ENCODE measurements around the gene ITPA. TPM values are rescaled to one million over a fixed set of nuclear protein-coding genes. Genes with fewer than 3 reads are reported as not detected.

ITPA gene
- total and polyA plus RNA-seq, 2 of the 13 experiments (the other 11 are each of a cell fraction or from before 2014, with no cell fraction given): 60.1 to 103 TPM

DNA sequence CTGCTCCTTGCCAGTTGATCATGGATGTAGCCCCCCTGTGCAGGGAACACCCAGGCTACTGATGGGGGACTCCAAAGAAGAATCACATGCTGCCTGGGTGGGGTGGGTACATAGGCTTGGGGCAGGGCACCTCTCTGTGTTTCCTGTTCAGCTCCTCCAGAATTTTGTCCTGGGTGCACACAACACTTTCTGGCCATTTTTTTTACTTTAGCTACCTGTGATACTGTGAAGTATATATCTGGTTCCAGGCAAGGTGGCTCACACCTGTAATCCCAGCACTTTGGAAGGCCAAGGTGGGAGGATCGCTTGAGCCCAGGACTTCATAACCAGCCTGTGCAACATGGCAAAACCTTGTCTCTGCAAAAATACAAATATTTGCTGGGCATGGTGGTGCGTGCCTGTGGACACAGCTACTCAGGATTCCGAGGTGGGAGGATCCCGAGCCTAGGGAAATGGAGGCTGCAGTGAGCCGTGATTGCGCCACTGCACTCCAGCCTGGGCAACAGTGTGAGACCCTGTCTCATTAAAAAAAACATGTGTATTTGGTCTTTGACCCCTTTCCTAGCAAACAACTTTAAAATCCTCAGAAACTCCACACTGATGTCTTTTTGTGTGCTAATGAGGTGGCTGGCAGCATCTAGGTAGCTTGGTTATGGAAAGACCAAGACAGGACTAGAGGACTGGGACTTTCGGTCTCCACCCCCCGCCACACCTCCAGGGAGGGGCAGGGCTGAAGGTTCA lies 15.6 kb downstream of the ITPA start (continued):
- TF ChIP-seq, protein P1, sequence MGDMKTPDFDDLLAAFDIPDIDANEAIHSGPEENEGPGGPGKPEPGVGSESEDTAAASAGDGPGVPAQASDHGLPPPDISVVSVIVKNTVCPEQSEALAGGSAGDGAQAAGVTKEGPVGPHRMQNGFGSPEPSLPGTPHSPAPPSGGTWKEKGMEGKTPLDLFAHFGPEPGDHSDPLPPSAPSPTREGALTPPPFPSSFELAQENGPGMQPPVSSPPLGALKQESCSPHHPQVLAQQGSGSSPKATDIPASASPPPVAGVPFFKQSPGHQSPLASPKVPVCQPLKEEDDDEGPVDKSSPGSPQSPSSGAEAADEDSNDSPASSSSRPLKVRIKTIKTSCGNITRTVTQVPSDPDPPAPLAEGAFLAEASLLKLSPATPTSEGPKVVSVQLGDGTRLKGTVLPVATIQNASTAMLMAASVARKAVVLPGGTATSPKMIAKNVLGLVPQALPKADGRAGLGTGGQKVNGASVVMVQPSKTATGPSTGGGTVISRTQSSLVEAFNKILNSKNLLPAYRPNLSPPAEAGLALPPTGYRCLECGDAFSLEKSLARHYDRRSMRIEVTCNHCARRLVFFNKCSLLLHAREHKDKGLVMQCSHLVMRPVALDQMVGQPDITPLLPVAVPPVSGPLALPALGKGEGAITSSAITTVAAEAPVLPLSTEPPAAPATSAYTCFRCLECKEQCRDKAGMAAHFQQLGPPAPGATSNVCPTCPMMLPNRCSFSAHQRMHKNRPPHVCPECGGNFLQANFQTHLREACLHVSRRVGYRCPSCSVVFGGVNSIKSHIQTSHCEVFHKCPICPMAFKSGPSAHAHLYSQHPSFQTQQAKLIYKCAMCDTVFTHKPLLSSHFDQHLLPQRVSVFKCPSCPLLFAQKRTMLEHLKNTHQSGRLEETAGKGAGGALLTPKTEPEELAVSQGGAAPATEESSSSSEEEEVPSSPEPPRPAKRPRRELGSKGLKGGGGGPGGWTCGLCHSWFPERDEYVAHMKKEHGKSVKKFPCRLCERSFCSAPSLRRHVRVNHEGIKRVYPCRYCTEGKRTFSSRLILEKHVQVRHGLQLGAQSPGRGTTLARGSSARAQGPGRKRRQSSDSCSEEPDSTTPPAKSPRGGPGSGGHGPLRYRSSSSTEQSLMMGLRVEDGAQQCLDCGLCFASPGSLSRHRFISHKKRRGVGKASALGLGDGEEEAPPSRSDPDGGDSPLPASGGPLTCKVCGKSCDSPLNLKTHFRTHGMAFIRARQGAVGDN (CRISPR knock-in tag; IDR thresholded peaks at IDR 0.05): peak; percentile 83
- TF ChIP-seq EP300 (IDR thresholded peaks at IDR 0.05; ENCODE audit: low read depth in 2 of 2, low read length in 2 of 2) (peak in 1 of 2 experiments; percentile 70; a peak in 1 of 4 replicates), EP300 (CRISPR knock-in tag; IDR thresholded peaks at IDR 0.05; ENCODE audit: borderline replicate concordance) (peak; percentile 71), ZNF550 (CRISPR knock-in tag; IDR thresholded peaks at IDR 0.05; ENCODE audit: borderline replicate concordance) (peak; percentile 28; the same call in 1 of the 2 replicates), RBAK (CRISPR knock-in tag; IDR thresholded peaks at IDR 0.05) (no peak), GTF2F1 (IDR thresholded peaks at IDR 0.05; ENCODE audit: low read length) (no peak), RFXANK (CRISPR knock-in tag; IDR thresholded peaks at IDR 0.05) (peak; percentile 24; the same call in 1 of the 2 replicates), DR1 (CRISPR knock-in tag; IDR thresholded peaks at IDR 0.05) (no peak), CBX5 (CRISPR knock-in tag; IDR thresholded peaks at IDR 0.05; ENCODE audit: borderline replicate concordance) (peak; percentile 81), TARDBP (CRISPR knock-in tag; IDR thresholded peaks at IDR 0.05) (peak; percentile 76), POGZ (CRISPR knock-in tag; IDR thresholded peaks at IDR 0.05) (peak; percentile 86), NR3C1 (CRISPR knock-in tag; IDR thresholded peaks at IDR 0.05) (no peak), ZNF292 (CRISPR knock-in tag; IDR thresholded peaks at IDR 0.05; ENCODE audit: borderline replicate concordance, low read depth) (peak; percentile 68; the same call in 1 of the 2 replicates), ZFP36L2 (CRISPR knock-in tag; IDR thresholded peaks at IDR 0.05) (no peak), ARNT (IDR thresholded peaks at IDR 0.05) (no peak), ATAD3A (CRISPR knock-in tag; IDR thresholded peaks at IDR 0.05) (no peak)
- TF ChIP-seq, protein P2, sequence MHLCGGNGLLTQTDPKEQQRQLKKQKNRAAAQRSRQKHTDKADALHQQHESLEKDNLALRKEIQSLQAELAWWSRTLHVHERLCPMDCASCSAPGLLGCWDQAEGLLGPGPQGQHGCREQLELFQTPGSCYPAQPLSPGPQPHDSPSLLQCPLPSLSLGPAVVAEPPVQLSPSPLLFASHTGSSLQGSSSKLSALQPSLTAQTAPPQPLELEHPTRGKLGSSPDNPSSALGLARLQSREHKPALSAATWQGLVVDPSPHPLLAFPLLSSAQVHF (CRISPR knock-in tag; IDR thresholded peaks at IDR 0.05): no peak
- TF ChIP-seq, protein P3, sequence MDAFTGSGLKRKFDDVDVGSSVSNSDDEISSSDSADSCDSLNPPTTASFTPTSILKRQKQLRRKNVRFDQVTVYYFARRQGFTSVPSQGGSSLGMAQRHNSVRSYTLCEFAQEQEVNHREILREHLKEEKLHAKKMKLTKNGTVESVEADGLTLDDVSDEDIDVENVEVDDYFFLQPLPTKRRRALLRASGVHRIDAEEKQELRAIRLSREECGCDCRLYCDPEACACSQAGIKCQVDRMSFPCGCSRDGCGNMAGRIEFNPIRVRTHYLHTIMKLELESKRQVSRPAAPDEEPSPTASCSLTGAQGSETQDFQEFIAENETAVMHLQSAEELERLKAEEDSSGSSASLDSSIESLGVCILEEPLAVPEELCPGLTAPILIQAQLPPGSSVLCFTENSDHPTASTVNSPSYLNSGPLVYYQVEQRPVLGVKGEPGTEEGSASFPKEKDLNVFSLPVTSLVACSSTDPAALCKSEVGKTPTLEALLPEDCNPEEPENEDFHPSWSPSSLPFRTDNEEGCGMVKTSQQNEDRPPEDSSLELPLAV (CRISPR knock-in tag; conservative IDR thresholded peaks at IDR 0.05; ENCODE audit: low read depth): no peak
- TF ChIP-seq, protein P4, sequence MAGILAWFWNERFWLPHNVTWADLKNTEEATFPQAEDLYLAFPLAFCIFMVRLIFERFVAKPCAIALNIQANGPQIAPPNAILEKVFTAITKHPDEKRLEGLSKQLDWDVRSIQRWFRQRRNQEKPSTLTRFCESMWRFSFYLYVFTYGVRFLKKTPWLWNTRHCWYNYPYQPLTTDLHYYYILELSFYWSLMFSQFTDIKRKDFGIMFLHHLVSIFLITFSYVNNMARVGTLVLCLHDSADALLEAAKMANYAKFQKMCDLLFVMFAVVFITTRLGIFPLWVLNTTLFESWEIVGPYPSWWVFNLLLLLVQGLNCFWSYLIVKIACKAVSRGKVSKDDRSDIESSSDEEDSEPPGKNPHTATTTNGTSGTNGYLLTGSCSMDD (CRISPR knock-in tag; IDR thresholded peaks at IDR 0.05): no peak
- TF ChIP-seq, protein P5, sequence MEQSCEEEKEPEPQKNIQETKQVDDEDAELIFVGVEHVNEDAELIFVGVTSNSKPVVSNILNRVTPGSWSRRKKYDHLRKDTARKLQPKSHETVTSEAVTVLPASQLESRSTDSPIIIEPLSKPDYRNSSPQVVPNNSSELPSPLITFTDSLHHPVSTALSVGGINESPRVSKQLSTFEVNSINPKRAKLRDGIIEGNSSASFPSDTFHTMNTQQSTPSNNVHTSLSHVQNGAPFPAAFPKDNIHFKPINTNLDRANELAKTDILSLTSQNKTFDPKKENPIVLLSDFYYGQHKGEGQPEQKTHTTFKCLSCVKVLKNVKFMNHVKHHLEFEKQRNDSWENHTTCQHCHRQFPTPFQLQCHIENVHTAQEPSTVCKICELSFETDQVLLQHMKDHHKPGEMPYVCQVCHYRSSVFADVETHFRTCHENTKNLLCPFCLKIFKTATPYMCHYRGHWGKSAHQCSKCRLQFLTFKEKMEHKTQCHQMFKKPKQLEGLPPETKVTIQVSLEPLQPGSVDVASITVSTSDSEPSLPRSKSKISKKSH (CRISPR knock-in tag; IDR thresholded peaks at IDR 0.05; ENCODE audit: borderline replicate concordance): no peak

All from HepG2 (cell line).